ENCODE data around the gene SKP2.
"Not testable (repeated sequence)": the region's sequence is repeated elsewhere in the genome, so short reads cannot be mapped to it uniquely, and the experiment has no call there.

SKP2 gene

GRCh38 chr5:36151434-36152323 lies at the start of gene SKP2, which contains the start of gene LMBRD2:
Gene SKP2, plus strand, starts transcription at chr5:36152111. Its CDS starts 152 bp downstream, at chr5:36152263.
Gene LMBRD2, minus strand, starts transcription at chr5:36151887. Its CDS starts 8,538 bp downstream, at chr5:36143349.
- peak; percentile 98 for DNase-seq

DNA sequence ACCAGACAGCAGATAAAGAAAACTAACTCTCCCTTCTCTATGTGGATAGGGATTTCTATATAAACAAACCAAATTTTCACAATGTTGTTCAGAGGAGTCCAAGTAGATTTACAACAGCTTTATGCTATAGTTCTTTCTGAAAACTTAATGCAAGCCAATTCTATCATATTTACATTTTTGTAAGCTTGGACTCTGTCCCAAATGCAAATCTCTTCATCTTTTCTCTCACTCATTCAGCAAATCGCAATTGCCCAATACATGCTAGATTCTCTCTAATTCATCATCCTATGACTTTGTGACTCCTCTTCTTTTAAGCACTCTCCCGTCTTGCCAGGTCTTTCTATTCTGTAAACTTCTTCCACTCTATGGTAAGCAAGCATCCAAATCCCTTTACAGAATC lies 46.1 kb upstream of the SKP2 start:
- DNase-seq: no peak

DNA sequence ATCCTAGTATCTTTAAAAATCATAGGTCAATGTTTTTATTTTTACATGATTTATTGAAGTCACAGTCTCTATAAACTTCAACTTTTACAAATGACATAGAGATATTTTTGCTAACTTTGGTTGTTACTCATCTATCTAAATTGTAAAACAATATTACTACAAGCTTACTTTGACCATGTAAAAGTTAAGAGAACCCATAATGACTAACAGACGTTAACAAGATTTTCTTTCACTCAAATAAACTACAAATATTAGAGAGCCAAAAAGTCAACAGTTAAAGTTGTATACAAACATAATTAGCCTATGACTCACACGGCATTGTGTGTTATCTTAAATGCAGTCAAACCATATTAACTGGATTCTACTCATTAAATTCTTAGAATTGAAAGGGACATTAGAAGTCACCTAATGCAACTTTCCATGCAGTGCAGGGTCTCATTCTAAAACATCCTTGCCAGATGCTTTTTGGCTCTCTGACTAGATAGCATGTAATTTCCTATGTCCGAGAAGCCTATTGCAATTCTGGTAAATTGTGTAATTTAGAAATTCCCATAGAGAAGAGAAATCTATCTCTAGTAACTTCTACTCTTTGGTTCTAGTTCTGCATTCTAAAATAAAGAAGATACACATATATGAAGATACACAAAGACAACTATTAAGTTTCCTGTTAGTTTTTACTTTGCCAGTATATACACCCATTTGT lies 43.0 kb upstream of the SKP2 start:
- DNase-seq: no peak

DNA sequence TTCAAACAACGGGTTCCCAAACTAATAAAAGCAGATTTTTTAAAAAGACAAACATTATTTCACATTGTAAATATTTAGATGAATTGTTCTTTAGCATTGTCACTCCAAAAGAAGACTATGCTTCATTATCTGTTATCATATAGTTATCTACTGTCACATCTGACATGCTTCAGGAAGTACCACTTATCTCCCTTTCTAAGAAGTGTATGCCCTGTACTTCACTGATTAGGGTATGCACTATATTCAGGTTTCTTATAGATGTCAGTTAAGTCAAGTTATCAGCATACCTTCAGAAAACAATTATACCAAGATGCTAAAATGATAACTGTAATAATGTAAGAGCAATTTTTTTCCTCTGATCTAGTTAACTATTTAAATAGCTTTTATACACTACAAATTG lies 40.7 kb upstream of the SKP2 start:
- DNase-seq: no peak

DNA sequence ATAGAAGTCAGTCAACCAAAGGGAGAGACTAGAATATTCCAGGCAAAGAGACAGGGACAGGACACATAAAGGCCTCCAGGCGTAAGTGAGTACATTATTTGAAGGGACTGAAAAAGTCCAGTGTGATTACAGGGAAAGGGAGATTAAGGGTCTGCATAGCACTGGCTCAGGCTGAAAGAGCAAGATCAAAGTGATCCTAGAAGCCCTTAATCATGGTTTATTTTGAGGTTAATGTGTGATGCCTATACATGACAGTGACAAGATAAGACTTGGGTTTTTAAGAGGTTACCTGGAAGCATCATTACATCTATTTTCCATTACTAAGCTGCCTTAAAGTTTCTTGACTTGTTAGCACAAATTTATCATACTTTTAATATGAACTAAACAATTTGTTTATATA lies 26.0 kb upstream of the SKP2 start:
- DNase-seq: no peak

DNA sequence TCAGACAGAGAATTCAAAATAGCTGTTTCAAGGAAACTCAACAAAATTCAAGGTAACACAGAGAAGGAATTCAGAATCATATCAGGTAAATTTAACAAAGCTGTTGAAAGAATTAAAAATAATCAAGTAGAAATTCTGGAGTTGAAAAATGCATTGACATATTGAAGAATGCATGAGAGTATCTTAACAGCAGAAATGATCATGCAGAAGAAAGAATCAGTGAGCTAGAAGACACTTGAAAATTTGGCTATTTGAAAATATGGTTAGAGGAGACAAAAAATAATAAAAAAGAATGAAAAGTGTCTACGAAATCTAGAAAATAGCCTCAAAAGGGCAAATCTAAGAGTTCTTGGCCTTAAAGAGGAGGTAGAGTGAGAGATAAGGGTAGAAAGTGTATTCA lies 23.1 kb upstream of the SKP2 start:
- DNase-seq: no peak

GRCh38 chr5:36129666-36130065 lies 22.2 kb upstream of the SKP2 start:
- not testable (repeated sequence) for DNase-seq

GRCh38 chr5:36133009-36133408 lies 18.9 kb upstream of the SKP2 start:
- not testable (repeated sequence) for DNase-seq

- DNase-seq: no peak
These were observed 15.9 kb upstream of the SKP2 start for GRCh38 chr5:36135988-36136387.

- DNase-seq: no peak
These were observed 15.3 kb upstream of the SKP2 start for GRCh38 chr5:36136581-36136980.

GRCh38 chr5:36138900-36139683 lies 12.8 kb upstream of the SKP2 start:
- no peak for DNase-seq

GRCh38 chr5:36145311-36145710 lies 6.6 kb upstream of the SKP2 start:
- no peak for DNase-seq

GRCh38 chr5:36146390-36146789 lies 5.5 kb upstream of the SKP2 start:
- DNase-seq: no peak

DNA sequence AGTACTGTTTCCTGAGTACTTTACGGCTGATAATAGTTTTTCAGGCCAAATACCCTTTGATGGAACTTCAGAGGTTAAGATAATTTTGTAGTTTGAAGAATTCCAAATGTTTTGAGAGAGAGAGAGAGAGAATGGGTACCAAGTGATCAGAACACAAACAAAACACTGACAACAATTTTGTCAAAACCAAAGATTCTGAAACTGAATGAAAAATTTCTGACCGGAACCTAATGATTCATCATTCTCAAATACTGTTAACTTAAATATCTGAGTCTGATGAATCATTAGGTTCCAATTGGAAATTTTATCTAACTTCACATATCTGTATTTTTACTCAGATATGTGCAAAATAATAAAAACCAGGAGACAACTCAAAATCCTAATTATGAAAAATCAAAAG lies 4.2 kb upstream of the SKP2 start:
- DNase-seq: no peak

DNA sequence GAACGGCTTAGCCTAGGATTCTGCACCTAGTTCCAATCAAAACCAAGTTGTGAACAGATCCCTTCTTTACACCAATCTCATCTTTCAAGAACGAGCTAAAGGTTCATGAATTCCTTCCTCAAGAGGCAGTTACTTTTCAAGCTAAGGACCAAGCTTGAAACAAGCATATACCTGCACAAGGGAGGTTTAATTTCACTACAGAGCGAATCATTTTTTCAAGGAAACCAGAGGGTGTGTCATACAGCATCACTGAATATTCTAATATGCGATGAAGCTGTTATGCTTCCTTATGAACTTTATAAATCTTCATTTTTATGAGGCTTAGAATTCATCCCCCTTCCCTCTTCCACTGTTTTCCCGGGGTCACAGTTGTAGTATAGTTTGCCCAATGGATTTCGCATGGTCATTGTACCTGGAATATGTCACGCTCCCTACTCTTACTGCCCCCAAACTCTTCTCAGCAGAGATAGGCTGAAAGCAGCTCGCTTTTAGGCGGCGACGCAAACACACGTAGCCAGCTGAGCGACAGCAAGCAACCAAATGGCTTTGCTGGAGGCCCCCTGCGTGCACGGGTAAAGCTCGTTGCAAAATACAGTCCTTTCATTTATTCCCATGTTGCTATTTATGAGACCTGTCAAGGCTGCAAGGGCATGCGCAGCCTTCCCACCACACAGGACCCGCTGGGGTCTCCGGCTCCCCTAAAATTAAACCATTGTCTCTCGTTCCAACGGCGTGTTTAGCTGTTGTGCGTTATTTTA lies 1.1 kb upstream of the SKP2 start:
- DNase-seq: peak; percentile 37

GRCh38 chr5:36152324-36153297 lies 700 bp downstream of the SKP2 start:
- no peak for DNase-seq

DNA sequence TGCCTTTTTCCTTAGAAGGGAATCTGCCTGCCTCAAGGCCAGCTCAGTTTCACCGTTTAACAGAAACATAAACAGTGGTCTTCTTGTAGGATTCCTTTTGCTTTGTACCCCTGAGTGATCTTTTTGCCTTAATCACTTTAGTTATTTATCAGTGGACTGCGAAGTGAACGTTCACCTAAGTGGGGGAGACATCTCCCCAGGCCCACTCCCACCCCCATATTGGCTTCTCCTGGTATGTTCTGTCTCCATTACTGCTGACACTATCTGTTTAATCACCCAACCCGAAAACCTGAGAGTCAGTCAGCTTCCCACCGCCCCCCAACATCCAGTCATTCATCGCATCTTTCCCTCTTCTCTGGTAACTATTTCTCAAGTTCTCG lies 1.4 kb downstream of the SKP2 start:
- DNase-seq: no peak

GRCh38 chr5:36153726-36154125 lies 1.8 kb downstream of the SKP2 start:
- no peak for DNase-seq

DNA sequence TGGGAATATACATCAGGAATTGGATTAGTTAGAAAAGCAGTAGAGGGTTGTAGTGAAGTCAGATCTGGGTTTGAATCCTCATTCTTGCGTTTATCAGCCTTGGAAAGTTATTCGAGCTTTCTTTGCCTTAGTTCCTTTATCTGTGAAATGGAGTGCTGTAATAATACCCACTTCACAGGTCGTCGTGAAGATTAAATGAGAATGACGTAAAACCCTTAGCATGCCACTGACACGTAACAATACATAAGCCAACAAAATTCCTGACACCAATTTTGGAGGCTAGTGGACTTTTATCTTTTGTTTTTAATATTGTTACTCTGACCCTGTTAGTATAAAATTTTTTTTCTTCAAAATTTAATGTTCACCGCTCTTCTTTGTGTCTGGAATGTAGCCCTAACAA lies 3.4 kb downstream of the SKP2 start:
- DNase-seq: no peak

- DNase-seq: no peak
These were observed 4.2 kb downstream of the SKP2 start for GRCh38 chr5:36156121-36156601.

GRCh38 chr5:36156619-36157018 lies 4.7 kb downstream of the SKP2 start:
- no peak for DNase-seq

Data from activated CD8-positive, alpha-beta memory T cell treated with anti-CD3 and anti-CD28 coated beads, Interleukin-2, amount 50 U/mL, for 4 hours (primary cell).